Cardiac muscle cell (in vitro differentiated cells and primary cell): ENCODE results near the gene ABI3BP. TPM values are rescaled to one million over a fixed set of nuclear protein-coding genes. Genes with fewer than 3 reads are reported as not detected.
A peak's percentile ranks its signal among the peaks of the same experiment; 100 is the strongest.

Experiments used
- DNase-seq, 2 donors: peaks; one replicate each; pipeline versions ENCODE4 v3.0.0 to v3.0.0-alpha.2; 2010 to 2017; ENCODE audit warnings: low read depth in 1 of 2, low spot score in 1 of 2
- H3K27ac ChIP-seq: fragments of 200-600 bp; sonication (generic); 2 replicates; pipeline ENCODE4 v1.5.1; 2016
- H3K27me3 ChIP-seq: fragments of 200-600 bp; sonication (generic); 2 replicates; pipeline ENCODE4 v1.6.0; 2016; ENCODE audit warnings: control low read depth
- H3K36me3 ChIP-seq: fragments of 200-600 bp; sonication (generic); 2 replicates; pipeline ENCODE4 v1.5.1; 2016; ENCODE audit warnings: control low read depth
- H3K4me1 ChIP-seq: fragments of 200-600 bp; sonication (generic); 2 replicates; pipeline ENCODE4 v1.8.1; 2017; ENCODE audit warnings: low read depth, mild to moderate bottlenecking, mixed run types
- H3K4me3 ChIP-seq: fragments of 200-600 bp; sonication (generic); 2 replicates; pipeline ENCODE4 v1.5.1; 2016; ENCODE audit warnings: mild to moderate bottlenecking
- H3K9me3 ChIP-seq: fragments of 200-600 bp; sonication (generic); 2 replicates; pipeline ENCODE4 v1.5.1; 2017; ENCODE audit warnings: low read depth, mild to moderate bottlenecking, control low read depth
- CTCF ChIP-seq: IDR thresholded peaks from 2 replicates; pipeline ENCODE4 v1.5.1; 2012; ENCODE audit warnings: low read depth, mild to moderate bottlenecking, low read length
- polyA plus RNA-seq: library from polyadenylated mRNA; unstranded; fragments of >200 nt; fragmentation: Nextera tagmentation; extraction: Ambion mirVana; gene quantifications from 2 replicates; pipeline ENCODE4 v1.2.1, GENCODE V29; 2016
- total RNA-seq: library from RNA; depleted of rRNA; stranded (reverse); fragments of >200 nt; gene quantifications from 2 replicates; pipeline ENCODE4 v1.2.3, GENCODE V29; 2016

Gene ABI3BP
- total and polyA plus RNA-seq, 2 experiments from 2014 or later, result 0.54 to 0.92 TPM

GRCh38 chr3:100879195-100879810 is 113.9 kb downstream of the ABI3BP start:
- Histone ChIP-seq H3K36me3 (no peaks in the 10 kb centered on the region), H3K27ac (no peak overlapping the region), H3K9me3 (no peaks in the 10 kb centered on the region), H3K4me3 (no peak overlapping the region), H3K27me3 (no peaks in the 10 kb centered on the region), H3K4me1 (no peaks in the 10 kb centered on the region)
- DNase-seq, result no peak
- TF ChIP-seq CTCF, result no peak

DNA sequence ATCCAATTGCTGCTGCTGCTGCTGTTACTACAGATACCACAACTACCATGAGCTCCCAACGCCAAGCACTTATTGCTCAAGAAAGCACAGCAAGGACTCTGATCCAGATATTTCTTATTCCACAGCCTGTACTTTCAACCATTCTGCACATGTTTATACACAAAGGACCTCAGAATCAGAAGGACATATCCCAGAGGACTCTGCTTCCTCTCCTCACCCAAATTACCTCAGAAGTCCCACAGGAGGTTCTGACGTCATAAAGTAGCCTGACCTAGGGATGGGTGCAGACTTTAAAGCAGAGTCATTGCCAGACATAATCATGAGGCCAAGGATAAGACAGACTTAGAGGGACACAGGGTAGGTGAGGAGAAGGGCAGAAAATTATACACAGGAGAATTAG is 115.9 kb downstream of the ABI3BP start:
- TF ChIP-seq CTCF, result no peak
- Histone ChIP-seq H3K36me3 (no peaks in the 10 kb centered on the region), H3K27me3 (no peaks in the 10 kb centered on the region), H3K9me3 (no peaks in the 10 kb centered on the region), H3K4me3 (no peak overlapping the region), H3K27ac (no peak overlapping the region), H3K4me1 (no peaks in the 10 kb centered on the region)
- DNase-seq, result no peak

- Histone ChIP-seq H3K27ac (no peak overlapping the region), H3K4me1 (no peaks in the 10 kb centered on the region), H3K4me3 (no peak overlapping the region), H3K27me3 (no peaks in the 10 kb centered on the region), H3K36me3 (no peaks in the 10 kb centered on the region), H3K9me3 (no peaks in the 10 kb centered on the region)
- DNase-seq, result peak in 1 of 2 donors; percentile 70
- no peak for TF ChIP-seq CTCF
Observed at GRCh38 chr3:100875239-100875638, 118.0 kb downstream of the ABI3BP start.

- Histone ChIP-seq H3K9me3 (no peaks in the 10 kb centered on the region), H3K4me3 (no peak overlapping the region), H3K27me3 (no peaks in the 10 kb centered on the region), H3K4me1 (no peaks in the 10 kb centered on the region), H3K36me3 (no peaks in the 10 kb centered on the region), H3K27ac (no peak overlapping the region)
- no peak for TF ChIP-seq CTCF
- no peak for DNase-seq
Observed at GRCh38 chr3:100873611-100874010, 119.6 kb downstream of the ABI3BP start.

GRCh38 chr3:100871306-100871705 is 121.9 kb downstream of the ABI3BP start:
- DNase-seq, result no peak
- Histone ChIP-seq H3K9me3 (no peaks in the 10 kb centered on the region), H3K27me3 (no peaks in the 10 kb centered on the region), H3K4me1 (no peaks in the 10 kb centered on the region), H3K36me3 (no peaks in the 10 kb centered on the region), H3K4me3 (no peak overlapping the region), H3K27ac (no peak overlapping the region)
- no peak for TF ChIP-seq CTCF
